K562 (cell line): ENCODE results near the gene MACROD2.

Experiments used
- CTCF ChIP-seq, 3 experiments: IDR thresholded peaks in 2 of 3; conservative IDR thresholded peaks in 1 of 3; 2 replicates each; pipeline ENCODE4 v1.5.1; 2011 to 2012; ENCODE audit warnings: low read length in 3 of 3, mild to moderate bottlenecking in 3 of 3, control low read depth in 2 of 3, improper control_type of control experiment in 1 of 3, inconsistent platforms in 1 of 3, low read depth in 1 of 3, mixed read lengths in 1 of 3, moderate library complexity in 1 of 3; ENCODE audit not compliant: insufficient read depth in 2 of 3
- ELK1 ChIP-seq: sonication (generic); formaldehyde crosslinking; IDR thresholded peaks from 2 replicates; pipeline ENCODE4 v1.8.1; 2022; ENCODE audit warnings: missing genetic modification reagents
- NFXL1 ChIP-seq: fragments of 450-650 bp; formaldehyde crosslinking; IDR thresholded peaks from 2 replicates; pipeline ENCODE4 v1.4.0; 2021; ENCODE audit warnings: mild to moderate bottlenecking
- RUNX1 ChIP-seq: sonication (generic); IDR thresholded peaks from 2 replicates; pipeline ENCODE4 v1.6.1; 2016; ENCODE audit warnings: antibody characterized with exemption, low read depth
- STAT5B ChIP-seq: fragments of 250-450 bp; sonication (Bioruptor Pico); IDR thresholded peaks from 2 replicates; pipeline ENCODE4 v1.8.0; 2021; ENCODE audit warnings: mild to moderate bottlenecking, inconsistent platforms

- no peak for TF ChIP-seq STAT5B (CRISPR knock-in tag)
- no peak for TF ChIP-seq RUNX1
- no peak for TF ChIP-seq ELK1
- TF ChIP-seq NFXL1, result no peak
- no peak for TF ChIP-seq CTCF (IDR thresholded peaks at IDR 0.05 in 2 of 3, conservative IDR thresholded peaks at IDR 0.05 in 1 of 3; ENCODE audit: insufficient read depth in 2 of 3, low read depth in 1 of 3, low read length in 3 of 3)
Measured at GRCh38 chr20:14432085-14432484, 436.8 kb downstream of the MACROD2 start.
